H1 (cell line): ENCODE measurements around the gene LRCH1. TPM values are rescaled to one million over a fixed set of nuclear protein-coding genes. Genes with fewer than 3 reads are reported as not detected.

Experiments used
- CTCF ChIA-PET: fragments of 300-600 bp; sonication (Branson Sonifier 250); formaldehyde crosslinking; loops from one replicate; lab custom pipeline; 2021; ENCODE audit not compliant: partially characterized antibody; lab: Charles Lee
- POLR2A ChIA-PET: fragments of 300-600 bp; sonication (Branson Sonifier 250); formaldehyde crosslinking; loops from one replicate; lab custom pipeline; 2021; ENCODE audit warnings: inconsistent platforms; ENCODE audit not compliant: partially characterized antibody; lab: Charles Lee
- DNase-seq, 2 experiments: peaks; one replicate each; pipeline versions ENCODE4 v3.0.0 to v3.0.0-alpha.2; 2010 to 2022; ENCODE audit warnings: low spot score in 2 of 2, low read depth in 1 of 2, mixed read lengths in 1 of 2
- FAIRE-seq: peaks from 2 replicates; lab custom pipeline; 2011; peaks lifted over from hg19 to GRCh38; lab: Jason Lieb, UNC
- H2AFZ ChIP-seq: 2 replicates; pipeline ENCODE4 v1.8.1; 2012; ENCODE audit warnings: low read length, inconsistent platforms
- H2AK5ac ChIP-seq: 2 replicates; pipeline ENCODE4 v1.6.1; 2013; ENCODE audit warnings: low read depth, low read length
- H2BK120ac ChIP-seq: replicated peaks from 2 replicates; pipeline ENCODE3; 2013; ENCODE audit warnings: low read depth, low read length, inconsistent platforms
- H2BK12ac ChIP-seq: 2 replicates; pipeline ENCODE4 v1.6.1; 2013; ENCODE audit warnings: low read depth, low read length
- H2BK15ac ChIP-seq: 2 replicates; pipeline ENCODE4 v1.6.1; 2013; ENCODE audit warnings: low read length
- H2BK20ac ChIP-seq: 2 replicates; pipeline ENCODE4 v1.6.1; 2013; ENCODE audit warnings: low read length
- H2BK5ac ChIP-seq: 2 replicates; pipeline ENCODE4 v1.6.1; 2013; ENCODE audit warnings: low read depth, low read length
- H3K14ac ChIP-seq: 2 replicates; pipeline ENCODE4 v1.6.1; 2013; ENCODE audit warnings: inconsistent platforms; ENCODE audit not compliant: insufficient read length
- H3K18ac ChIP-seq: 2 replicates; pipeline ENCODE4 v1.6.1; 2013; ENCODE audit warnings: low read length; ENCODE audit errors: extremely low read depth
- H3K23ac ChIP-seq: 2 replicates; pipeline ENCODE4 v1.6.1; 2013; ENCODE audit warnings: inconsistent platforms; ENCODE audit not compliant: insufficient read length
- H3K23me2 ChIP-seq: 2 replicates; pipeline ENCODE4 v1.6.1; 2013; ENCODE audit warnings: low read depth, low read length
- H3K27ac ChIP-seq: 2 replicates; pipeline ENCODE4 v1.6.1; 2011; ENCODE audit warnings: low read depth, low read length, inconsistent platforms
- H3K27me3 ChIP-seq, 4 experiments: replicated peaks in 1 of 4; 1 replicate in 1 of 4; 2 replicates in 3 of 4; pipeline versions ENCODE4 v1.6.1 to v1.8.1; 2011 to 2013; ENCODE audit warnings: low read length in 3 of 4, mild to moderate bottlenecking in 3 of 4, inconsistent platforms in 2 of 4, mixed read lengths in 2 of 4, moderate library complexity in 1 of 4; ENCODE audit not compliant: control insufficient read depth in 3 of 4, insufficient read depth in 3 of 4; ENCODE audit errors: extremely low read depth in 1 of 4
- H3K36me3 ChIP-seq, 4 experiments: 2 replicates each; pipeline versions ENCODE4 v1.6.1 to v1.8.1; 2011 to 2013; ENCODE audit warnings: mild to moderate bottlenecking in 4 of 4, low read length in 3 of 4, moderate library complexity in 2 of 4, control low read depth in 1 of 4, inconsistent platforms in 1 of 4; ENCODE audit not compliant: insufficient read depth in 4 of 4, control insufficient read depth in 2 of 4
- H3K4ac ChIP-seq: replicated peaks from 2 replicates; pipeline ENCODE3; 2013; ENCODE audit warnings: low read length, low read depth, mixed read lengths, inconsistent platforms; ENCODE audit not compliant: insufficient read length
- H3K4me1 ChIP-seq, 4 experiments: replicated peaks in 1 of 4; 1 replicate in 1 of 4; 2 replicates in 3 of 4; pipeline versions ENCODE4 v1.6.1 to v1.8.1; 2011 to 2013; ENCODE audit warnings: low read length in 3 of 4, inconsistent platforms in 2 of 4, mixed read lengths in 1 of 4; ENCODE audit not compliant: insufficient read depth in 4 of 4, control insufficient read depth in 3 of 4
- H3K4me2 ChIP-seq, 2 experiments: 2 replicates each; pipeline versions ENCODE4 v1.6.1 to v1.8.1; 2011 to 2013; ENCODE audit warnings: low read depth in 2 of 2, low read length in 2 of 2, control low read depth in 1 of 2, inconsistent platforms in 1 of 2, mild to moderate bottlenecking in 1 of 2; ENCODE audit not compliant: insufficient read depth in 1 of 2
- H3K4me3 ChIP-seq, 4 experiments: fragments of 200-600, 300-600 bp in 1 of 4; sonication (generic), shearing (Covaris generic), sonication (Bioruptor Twin) in 1 of 4; 2 replicates each; pipeline versions ENCODE4 v1.5.1 to v1.8.1; 2011 to 2016; ENCODE audit warnings: low read length in 4 of 4, low read depth in 3 of 4, control low read depth in 2 of 4, inconsistent platforms in 2 of 4, mild to moderate bottlenecking in 2 of 4, mixed read lengths in 1 of 4, moderate library complexity in 1 of 4; ENCODE audit not compliant: insufficient read depth in 2 of 4; ENCODE audit errors: extremely low read depth in 1 of 4
- H3K56ac ChIP-seq: replicated peaks from 2 replicates; pipeline ENCODE3; 2013; ENCODE audit warnings: low read depth, mild to moderate bottlenecking, mixed read lengths, low read length, inconsistent platforms; ENCODE audit not compliant: insufficient read length
- H3K79me1 ChIP-seq: 2 replicates; pipeline ENCODE4 v1.6.1; 2013; ENCODE audit warnings: low read depth, low read length, control low read depth
- H3K79me2 ChIP-seq, 2 experiments: 2 replicates each; pipeline versions ENCODE4 v1.6.1 to v1.8.1; 2012 to 2013; ENCODE audit warnings: low read length in 2 of 2, mild to moderate bottlenecking in 2 of 2, inconsistent platforms in 1 of 2; ENCODE audit not compliant: insufficient read depth in 2 of 2, control insufficient read depth in 1 of 2
- H3K9ac ChIP-seq, 4 experiments: replicated peaks in 1 of 4; 1 replicate in 1 of 4; 2 replicates in 3 of 4; pipeline versions ENCODE4 v1.6.1 to v1.8.1; 2011 to 2013; ENCODE audit warnings: low read depth in 3 of 4, low read length in 3 of 4, control low read depth in 2 of 4, mild to moderate bottlenecking in 2 of 4, moderate library complexity in 2 of 4, inconsistent platforms in 1 of 4; ENCODE audit errors: extremely low read depth in 1 of 4
- H3K9me3 ChIP-seq, 2 experiments: 2 replicates each; pipeline versions ENCODE4 v1.6.1 to v1.8.1; 2012 to 2013; ENCODE audit warnings: mild to moderate bottlenecking in 2 of 2, moderate library complexity in 2 of 2, control low read depth in 1 of 2, inconsistent platforms in 1 of 2, low read depth in 1 of 2, low read length in 1 of 2, mixed read lengths in 1 of 2; ENCODE audit not compliant: insufficient read depth in 2 of 2
- H4K20me1 ChIP-seq, 2 experiments: replicated peaks in 1 of 2; 2 replicates each; pipeline versions ENCODE3 to v1.8.1; 2011 to 2013; ENCODE audit warnings: inconsistent platforms in 2 of 2, low read length in 2 of 2, mild to moderate bottlenecking in 1 of 2; ENCODE audit not compliant: insufficient read depth in 2 of 2, control insufficient read depth in 1 of 2
- H4K5ac ChIP-seq: 2 replicates; pipeline ENCODE4 v1.6.1; 2013; ENCODE audit warnings: low read length, low read depth, mixed read lengths, inconsistent platforms; ENCODE audit not compliant: insufficient read length
- H4K8ac ChIP-seq: 2 replicates; pipeline ENCODE4 v1.8.0; 2013; ENCODE audit warnings: mild to moderate bottlenecking, moderate library complexity, low read length, inconsistent platforms; ENCODE audit not compliant: insufficient read depth; ENCODE audit errors: extremely low read depth
- H4K91ac ChIP-seq: replicated peaks from 2 replicates; pipeline ENCODE3; 2013; ENCODE audit warnings: low read length, mixed read lengths, inconsistent platforms; ENCODE audit not compliant: insufficient read length
- BRCA1 ChIP-seq: IDR thresholded peaks from 2 replicates; pipeline ENCODE4 v1.6.1; 2012; ENCODE audit warnings: low read depth, low read length, improper control_type of control experiment
- CBX5 ChIP-seq: fragments of 300-800, 300-1000 bp; sonication (generic); IDR thresholded peaks from 2 replicates; pipeline ENCODE4 v1.7.1; 2016; ENCODE audit warnings: antibody characterized with exemption, low read length, low read depth
- CEBPB ChIP-seq: IDR thresholded peaks from 2 replicates; pipeline ENCODE4 v1.6.1; 2012; ENCODE audit warnings: low read depth, low read length
- EP300 ChIP-seq, 2 experiments: IDR thresholded peaks; 1 replicate in 1 of 2; 2 replicates in 1 of 2; pipeline ENCODE4 v1.6.1; 2011 to 2012; ENCODE audit warnings: low read depth in 2 of 2, low read length in 2 of 2, mild to moderate bottlenecking in 2 of 2, borderline replicate concordance in 1 of 2, inconsistent platforms in 1 of 2, moderate library complexity in 1 of 2
- MAFK ChIP-seq: IDR thresholded peaks from 2 replicates; pipeline ENCODE4 v1.6.1; 2012; ENCODE audit warnings: low read depth, mild to moderate bottlenecking, improper control_type of control experiment, low read length
- POLR2AphosphoS5 ChIP-seq: IDR thresholded peaks from 2 replicates; pipeline ENCODE4 v1.6.1; 2011; ENCODE audit warnings: low read depth, low read length
- RBBP5 ChIP-seq: IDR thresholded peaks from 2 replicates; pipeline ENCODE4 v1.7.1; 2012; ENCODE audit warnings: low read depth, mild to moderate bottlenecking, inconsistent platforms, low read length, moderate library complexity, borderline replicate concordance
- RFX5 ChIP-seq: IDR thresholded peaks from 2 replicates; pipeline ENCODE4 v1.6.1; 2011; ENCODE audit warnings: low read depth, low read length, improper control_type of control experiment, borderline replicate concordance
- SIN3A ChIP-seq, 2 experiments: IDR thresholded peaks in 1 of 2; conservative IDR thresholded peaks in 1 of 2; 2 replicates each; pipeline ENCODE4 v1.6.1; 2011 to 2012; ENCODE audit warnings: low read length in 2 of 2, improper control_type of control experiment in 1 of 2, low read depth in 1 of 2, mild to moderate bottlenecking in 1 of 2
- SP2 ChIP-seq: IDR thresholded peaks from 2 replicates; pipeline ENCODE4 v1.6.1; 2012; ENCODE audit warnings: mild to moderate bottlenecking, low read length, inconsistent platforms
- SRF ChIP-seq: IDR thresholded peaks from 2 replicates; pipeline ENCODE4 v1.6.1; 2011; ENCODE audit warnings: mild to moderate bottlenecking, low read depth, low read length, moderate library complexity
- USF2 ChIP-seq: IDR thresholded peaks from 2 replicates; pipeline ENCODE4 v1.6.1; 2011; ENCODE audit warnings: low read length, improper control_type of control experiment
- WGBS, 2 experiments: shearing (Covaris generic) in 1 of 2; methylation state at CpG; one replicate each; pipeline versions ENCODE4 v1.1.6 to v1.1.7; 2013 to 2015; ENCODE audit warnings: low lambda C conversion rate in 2 of 2, mixed read lengths in 2 of 2, inconsistent platforms in 1 of 2, low coverage in 1 of 2, missing lambda C conversion rate in 1 of 2; ENCODE audit not compliant: insufficient replicate concordance in 2 of 2, insufficient coverage in 1 of 2, insufficient read length in 1 of 2; ENCODE audit errors: extremely low coverage in 1 of 2, missing lambda C conversion rate in 1 of 2; 5-methylcytosine and 5-hydroxymethylcytosine counted together
- polyA plus RNA-seq, 7 experiments: library from polyadenylated mRNA; depleted of rRNA in 3 of 7; stranded (reverse) in 5 of 7; unstranded in 2 of 7; fragments of >200 nt in 5 of 7; fragments of 200-250 nt in 2 of 7; gene quantifications; 1 replicate in 5 of 7; 2 replicates in 1 of 7; 4 replicates in 1 of 7; pipeline versions ENCODE4 v1.2.1 to v1.2.3, GENCODE V29; 2011 to 2013; ENCODE audit warnings: missing spikeins in 2 of 7, mixed read lengths in 2 of 7
- total RNA-seq: library from RNA; stranded (reverse); fragmentation: NEBNext Ultra II Directional; extraction: Animal tissue kit (Norgen Biotek cat#: 25700); gene quantifications from 2 replicates; pipeline ENCODE4 v1.2.1, GENCODE V29; 2021

Gene LRCH1
- total and polyA plus RNA-seq, 2 of the 8 experiments (the other 6 are each of a cell fraction or from before 2014, with no cell fraction given) = 3.0 to 10.1 TPM

GRCh38 chr13:46743191-46743590 lies 190.2 kb downstream of the LRCH1 start:
- H3K79me1 ChIP-seq = no peaks in the 10 kb centered on the region
- no peak for FAIRE-seq
- no peaks in the 10 kb centered on the region; a peak in 1 of 8 replicates for H3K36me3 ChIP-seq
- POLR2A ChIA-PET = no interaction called here
- no peaks in the 10 kb centered on the region for H3K23me2 ChIP-seq
- no peak overlapping the region for H3K4ac ChIP-seq
- H4K5ac ChIP-seq = no peak overlapping the region
- H4K91ac ChIP-seq = no peak overlapping the region
- H2BK5ac ChIP-seq = no peak overlapping the region
- H3K4me1 ChIP-seq = no peaks in the 10 kb centered on the region
- H3K4me3 ChIP-seq = no peak overlapping the region
- no peak overlapping the region for H3K56ac ChIP-seq
- H3K9me3 ChIP-seq = no peaks in the 10 kb centered on the region
- H4K8ac ChIP-seq = no peak overlapping the region
- H2AK5ac ChIP-seq = no peak overlapping the region
- no peak overlapping the region for H2BK12ac ChIP-seq
- no peak overlapping the region for H3K14ac ChIP-seq
- no peak overlapping the region for H2BK15ac ChIP-seq
- 76% methylated on average over 2 of the region's 2 CpGs; no CpG with 5 or more reads in 1 of the 2 experiments for WGBS, 2 experiments
- H2BK20ac ChIP-seq = no peak overlapping the region
- H3K18ac ChIP-seq = no peak overlapping the region
- no peak overlapping the region for H3K9ac ChIP-seq
- no peak overlapping the region for H3K23ac ChIP-seq
- no peak overlapping the region for H2BK120ac ChIP-seq
- no peak overlapping the region for H3K4me2 ChIP-seq
- no peak for TF ChIP-seq POLR2AphosphoS5
- TF ChIP-seq CBX5 = no peak
- no peak for TF ChIP-seq USF2
- no peak for TF ChIP-seq RBBP5
- no peak for TF ChIP-seq SRF
- no peak for TF ChIP-seq BRCA1
- no peak for TF ChIP-seq EP300 (IDR thresholded peaks at IDR 0.05; ENCODE audit: borderline replicate concordance in 1 of 2, low read depth in 2 of 2, low read length in 2 of 2)
- no peak for TF ChIP-seq MAFK
- TF ChIP-seq SP2 = no peak
- no peak for TF ChIP-seq CEBPB
- TF ChIP-seq RFX5 = no peak
- no peak for TF ChIP-seq SIN3A (conservative IDR thresholded peaks at IDR 0.05 in 1 of 2, IDR thresholded peaks at IDR 0.05 in 1 of 2; ENCODE audit: low read depth in 1 of 2, low read length in 2 of 2)
- no peaks in the 10 kb centered on the region for H3K79me2 ChIP-seq
- H3K27me3 ChIP-seq = no peaks in the 10 kb centered on the region
- no peaks in the 10 kb centered on the region for H4K20me1 ChIP-seq
- no peak overlapping the region for H2AFZ ChIP-seq
- CTCF ChIA-PET = interaction anchor here (0.9 to 1.7 kb wide), 3 partner anchors 15 to 192 kb away, joined by 3 to 4 read pairs (median 3); no protein-coding TSS in a partner anchor
- H3K27ac ChIP-seq = no peak overlapping the region
- no peak for DNase-seq
